Endodermal cell (in vitro differentiated cells): ENCODE measurements around the gene SEMA3A. TPM values are rescaled to one million over a fixed set of nuclear protein-coding genes. Genes with fewer than 3 reads are reported as not detected.
"Not testable (repeated sequence)": the region's sequence is repeated elsewhere in the genome, so short reads cannot be mapped to it uniquely, and the experiment has no call there.

Experiments
- DNase-seq: peaks from one replicate; pipeline ENCODE4 v3.0.0-alpha.2; 2017
- H3K27ac ChIP-seq: 2 replicates; pipeline ENCODE4 v1.5.1; 2013; ENCODE audit warnings: mild to moderate bottlenecking, low read depth, low read length, moderate library complexity
- H3K27me3 ChIP-seq: 2 replicates; pipeline ENCODE4 v1.6.1; 2013; ENCODE audit warnings: mild to moderate bottlenecking, low read length, moderate library complexity; ENCODE audit not compliant: insufficient read depth, control insufficient read depth, poor library complexity, severe bottlenecking
- H3K36me3 ChIP-seq: 2 replicates; pipeline ENCODE4 v1.7.0; 2013; ENCODE audit warnings: mild to moderate bottlenecking, low read length, moderate library complexity; ENCODE audit not compliant: control insufficient read depth, insufficient read depth
- H3K4me1 ChIP-seq: one replicate; pipeline ENCODE4 v1.7.0; 2013; ENCODE audit warnings: low read length; ENCODE audit not compliant: control insufficient read depth, insufficient read depth
- H3K4me3 ChIP-seq: 2 replicates; pipeline ENCODE4 v1.5.1; 2013; ENCODE audit warnings: mild to moderate bottlenecking, low read length, moderate library complexity
- H3K9ac ChIP-seq: 2 replicates; pipeline ENCODE4 v1.6.1; 2013; ENCODE audit warnings: mild to moderate bottlenecking, low read length, moderate library complexity; ENCODE audit not compliant: poor library complexity, severe bottlenecking; ENCODE audit errors: extremely low read depth
- H3K9me3 ChIP-seq: 2 replicates; pipeline ENCODE4 v1.6.1; 2013; ENCODE audit warnings: mild to moderate bottlenecking, low read length, moderate library complexity; ENCODE audit not compliant: control insufficient read depth
- H3K27ac Mint-ChIP-seq: 2 replicates; pipeline ENCODE4 v1.8.0; 2020; ENCODE audit warnings: mixed read lengths
- H3K27me3 Mint-ChIP-seq: 2 replicates; pipeline ENCODE4 v1.8.0; 2021; ENCODE audit warnings: mild to moderate bottlenecking, mixed read lengths; ENCODE audit not compliant: insufficient read depth
- H3K36me3 Mint-ChIP-seq: 2 replicates; pipeline ENCODE4 v1.8.0; 2020; ENCODE audit warnings: low read depth, mixed read lengths
- H3K4me1 Mint-ChIP-seq: 2 replicates; pipeline ENCODE4 v1.8.0; 2020; ENCODE audit warnings: mixed read lengths
- H3K4me3 Mint-ChIP-seq: 2 replicates; pipeline ENCODE4 v1.8.0; 2020; ENCODE audit warnings: mild to moderate bottlenecking, moderate library complexity, mixed read lengths
- H3K9me3 Mint-ChIP-seq: 2 replicates; pipeline ENCODE4 v1.8.0; 2020; ENCODE audit warnings: mild to moderate bottlenecking, mixed read lengths
- WGBS, 2 experiments: methylation state at CpG; one replicate each; pipeline versions ENCODE4 v1.1.5 to v1.1.7; 2013; ENCODE audit warnings: missing lambda C conversion rate in 2 of 2, mixed read lengths in 1 of 2; ENCODE audit not compliant: insufficient coverage in 1 of 2, insufficient read length in 1 of 2; 5-methylcytosine and 5-hydroxymethylcytosine counted together
- total RNA-seq, 2 donors: library from RNA; stranded (reverse); fragmentation: NEBNext Ultra II Directional in 1 of 2; extraction: Animal tissue kit (Norgen Biotek cat#: 25700) in 1 of 2; gene quantifications; 2 replicates in 1 of 2; 3 replicates in 1 of 2; pipeline ENCODE4 v1.2.1, GENCODE V29; 2021
- TF ChIP-seq, protein P1 (sequence below): fragments of 200-600 bp; sonication (generic); conservative IDR thresholded peaks from 2 replicates; pipeline ENCODE4 v1.5.0; 2021; ENCODE audit warnings: antibody characterized with exemption, mild to moderate bottlenecking

SEMA3A gene
- total RNA-seq, 2 donors from 2014 or later: 43.5 to 72.8 TPM

DNA sequence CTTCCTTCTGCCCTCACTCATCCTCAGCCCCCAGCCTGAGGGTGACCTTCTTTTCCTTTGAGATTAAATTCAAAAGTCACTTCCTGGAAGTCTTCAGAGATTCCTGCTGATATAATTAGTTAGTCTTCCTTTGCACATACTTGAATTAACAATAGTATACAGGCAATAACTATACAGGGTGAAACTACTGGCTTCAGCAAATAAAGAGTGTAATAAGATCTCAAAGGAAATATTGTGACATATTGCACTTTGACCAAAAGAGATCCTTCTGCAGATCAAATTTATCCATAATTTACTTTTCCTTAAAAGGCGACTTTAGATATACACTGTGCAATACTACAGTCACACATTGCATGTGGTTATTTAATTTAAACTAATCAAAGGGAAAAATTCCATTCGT, 123.8 kb downstream of the SEMA3A start:
- no peak for DNase-seq
- H3K27ac Mint-ChIP-seq: no peak overlapping the region
- no peak overlapping the region for H3K4me3 ChIP-seq
- peaks cover 4% of the 10 kb centered on the region for H3K9me3 ChIP-seq
- no peak overlapping the region for H3K27ac ChIP-seq
- TF ChIP-seq, protein P1, sequence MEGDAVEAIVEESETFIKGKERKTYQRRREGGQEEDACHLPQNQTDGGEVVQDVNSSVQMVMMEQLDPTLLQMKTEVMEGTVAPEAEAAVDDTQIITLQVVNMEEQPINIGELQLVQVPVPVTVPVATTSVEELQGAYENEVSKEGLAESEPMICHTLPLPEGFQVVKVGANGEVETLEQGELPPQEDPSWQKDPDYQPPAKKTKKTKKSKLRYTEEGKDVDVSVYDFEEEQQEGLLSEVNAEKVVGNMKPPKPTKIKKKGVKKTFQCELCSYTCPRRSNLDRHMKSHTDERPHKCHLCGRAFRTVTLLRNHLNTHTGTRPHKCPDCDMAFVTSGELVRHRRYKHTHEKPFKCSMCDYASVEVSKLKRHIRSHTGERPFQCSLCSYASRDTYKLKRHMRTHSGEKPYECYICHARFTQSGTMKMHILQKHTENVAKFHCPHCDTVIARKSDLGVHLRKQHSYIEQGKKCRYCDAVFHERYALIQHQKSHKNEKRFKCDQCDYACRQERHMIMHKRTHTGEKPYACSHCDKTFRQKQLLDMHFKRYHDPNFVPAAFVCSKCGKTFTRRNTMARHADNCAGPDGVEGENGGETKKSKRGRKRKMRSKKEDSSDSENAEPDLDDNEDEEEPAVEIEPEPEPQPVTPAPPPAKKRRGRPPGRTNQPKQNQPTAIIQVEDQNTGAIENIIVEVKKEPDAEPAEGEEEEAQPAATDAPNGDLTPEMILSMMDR: no peak
- no peaks in the 10 kb centered on the region for H3K4me1 Mint-ChIP-seq
- no peak overlapping the region for H3K4me3 Mint-ChIP-seq
- 100% methylated on average over 2 of the region's 2 CpGs; no CpG with 5 or more reads in 1 of the 2 experiments for WGBS, 2 experiments
- H3K27me3 ChIP-seq: no peaks in the 10 kb centered on the region
- peaks cover 12% of the 10 kb centered on the region for H3K36me3 ChIP-seq
- no peak overlapping the region for H3K9ac ChIP-seq
- H3K4me1 ChIP-seq: no peaks in the 10 kb centered on the region
- peaks cover 11% of the 10 kb centered on the region for H3K36me3 Mint-ChIP-seq
- H3K27me3 Mint-ChIP-seq: no peaks in the 10 kb centered on the region
- peaks cover 8% of the 10 kb centered on the region for H3K9me3 Mint-ChIP-seq

DNA sequence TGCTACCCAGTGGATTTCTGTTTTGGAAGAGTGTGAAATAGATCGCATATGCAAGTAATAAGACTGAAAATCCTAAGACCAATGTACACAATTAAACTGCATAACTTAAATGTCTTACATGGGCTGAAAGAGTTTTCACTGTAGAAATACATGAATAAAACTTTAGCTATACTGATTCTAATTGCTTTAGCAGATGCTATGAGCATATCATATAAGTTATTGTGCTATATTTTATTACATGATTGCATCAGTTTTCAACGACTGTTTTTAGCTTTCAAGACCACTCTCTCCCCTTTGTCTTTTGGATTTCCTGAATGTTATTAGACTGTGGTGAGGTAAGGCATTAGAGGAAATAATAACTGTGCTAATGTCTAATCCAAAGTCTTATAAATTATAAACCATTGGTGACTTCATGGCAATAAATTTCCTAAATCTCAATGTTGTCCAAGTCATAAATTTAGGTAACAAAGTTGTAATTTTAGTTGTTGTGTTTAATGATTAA, 124.5 kb downstream of the SEMA3A start:
- no peak for DNase-seq
- TF ChIP-seq, protein P1: no peak
- Histone ChIP-seq H3K4me3 (no peak overlapping the region), H3K36me3 (peaks cover 12% of the 10 kb centered on the region), H3K27ac (no peak overlapping the region), H3K27me3 (no peaks in the 10 kb centered on the region), H3K4me1 (no peaks in the 10 kb centered on the region), H3K9ac (no peak overlapping the region), H3K9me3 (peaks cover 4% of the 10 kb centered on the region)
- no peak overlapping the region for H3K4me3 Mint-ChIP-seq
- no peaks in the 10 kb centered on the region for H3K27me3 Mint-ChIP-seq
- peaks cover 13% of the 10 kb centered on the region for H3K36me3 Mint-ChIP-seq
- no peak overlapping the region for H3K27ac Mint-ChIP-seq
- 90 to 100% methylated on average over 1 of the region's 2 CpGs for WGBS, 2 experiments
- peaks cover 10% of the 10 kb centered on the region for H3K9me3 Mint-ChIP-seq
- H3K4me1 Mint-ChIP-seq: no peaks in the 10 kb centered on the region

DNA sequence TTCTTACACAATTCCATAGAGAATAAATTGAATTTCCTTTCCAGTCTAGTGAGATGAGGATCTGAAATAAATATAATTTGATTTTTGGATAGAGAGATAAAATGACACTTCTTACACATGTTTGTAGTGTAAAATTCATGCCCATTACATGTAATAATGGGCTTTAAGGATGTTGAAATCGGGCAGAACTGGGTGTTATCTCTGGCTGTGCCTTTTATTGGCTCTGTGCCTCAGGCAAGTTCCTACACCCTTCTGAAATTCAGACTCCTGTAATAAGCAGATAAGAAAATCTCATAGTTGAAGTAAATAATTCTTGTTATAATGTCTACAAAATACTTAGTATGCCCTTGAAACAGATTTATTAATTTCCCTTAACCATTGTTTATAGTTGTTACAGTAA, 125.6 kb downstream of the SEMA3A start:
- Mint-ChIP-seq H3K4me1 (no peaks in the 10 kb centered on the region), H3K9me3 (peaks cover 11% of the 10 kb centered on the region), H3K36me3 (peaks cover 14% of the 10 kb centered on the region), H3K4me3 (no peak overlapping the region), H3K27me3 (no peaks in the 10 kb centered on the region), H3K27ac (no peak overlapping the region)
- TF ChIP-seq, protein P1: no peak
- H3K27me3 ChIP-seq: no peaks in the 10 kb centered on the region
- H3K9me3 ChIP-seq: peaks cover 4% of the 10 kb centered on the region
- DNase-seq: no peak
- H3K27ac ChIP-seq: no peak overlapping the region
- no peak overlapping the region for H3K4me3 ChIP-seq
- H3K36me3 ChIP-seq: peaks cover 12% of the 10 kb centered on the region
- H3K9ac ChIP-seq: no peak overlapping the region
- no peaks in the 10 kb centered on the region for H3K4me1 ChIP-seq
- WGBS, 2 experiments: 100% methylated on average over 1 of the region's 1 CpG; no CpG with 5 or more reads in 1 of the 2 experiments

DNA sequence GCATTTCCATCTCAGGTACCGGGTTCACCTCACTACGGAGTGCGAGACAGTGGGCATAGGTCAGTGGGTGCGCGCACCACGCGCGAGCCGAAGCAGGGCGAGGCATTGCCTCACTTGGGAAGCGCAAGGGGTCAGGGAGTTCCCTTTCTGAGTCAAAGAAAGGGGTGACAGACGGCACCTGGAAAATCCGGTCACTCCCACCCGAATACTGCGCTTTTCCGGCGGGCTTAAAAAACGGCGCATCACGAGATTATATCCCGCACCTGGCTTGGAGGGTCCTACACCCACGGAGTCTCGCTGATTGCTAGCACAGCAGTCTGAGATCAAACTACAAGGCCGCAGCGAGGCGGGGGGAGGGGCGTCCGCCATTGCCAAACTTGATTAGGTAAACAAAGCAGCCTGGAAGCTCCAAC, 132.1 kb downstream of the SEMA3A start:
- not testable (repeated sequence) for H3K4me3 ChIP-seq, H3K4me1 ChIP-seq, H3K9ac ChIP-seq, H3K4me3 Mint-ChIP-seq, H3K27me3 ChIP-seq, H3K27ac Mint-ChIP-seq, H3K4me1 Mint-ChIP-seq, H3K27me3 Mint-ChIP-seq, H3K27ac ChIP-seq, DNase-seq, H3K9me3 ChIP-seq
- Mint-ChIP-seq H3K9me3 (peaks cover 13% of the 10 kb centered on the region), H3K36me3 (peaks cover 19% of the 10 kb centered on the region)
- peaks cover 18% of the 10 kb centered on the region for H3K36me3 ChIP-seq
- 93 to 94% methylated on average over 23 to 28 of the region's 28 CpGs for WGBS, 2 experiments
